LHCN-M2 (cell line): ENCODE measurements around the gene L3HYPDH. TPM values are rescaled to one million over a fixed set of nuclear protein-coding genes. Genes with fewer than 3 reads are reported as not detected.

Experiments
- DNase-seq: peaks from one replicate; pipeline ENCODE4 v3.0.0-alpha.2; 2012; ENCODE audit warnings: low read depth
- polyA plus RNA-seq: library from polyadenylated mRNA; unstranded; fragments of >200 nt; gene quantifications from one replicate; pipeline ENCODE4 v1.2.1, GENCODE V29; 2012; ENCODE audit warnings: missing spikeins
- total RNA-seq: library from RNA; depleted of rRNA; stranded (reverse); fragments of >200 nt; gene quantifications from 2 replicates; pipeline ENCODE4 v1.2.3, GENCODE V29; 2014; rRNA removed

L3HYPDH gene
- 39.6 and 41.6 TPM in 2 replicates for total RNA-seq
- 16.0 TPM for polyA plus RNA-seq

GRCh38 chr14:59483819-59484638, at the start of gene L3HYPDH, which contains the start of gene JKAMP:
Gene L3HYPDH, minus strand, starts transcription at chr14:59484408. Its CDS starts 92 bp downstream, at chr14:59484316.
Gene JKAMP, plus strand, starts transcription at chr14:59484517. Its CDS starts 73 bp downstream, at chr14:59484590.
- DNase-seq: peak; percentile 94

- DNase-seq: peak; percentile 34
Observed at GRCh38 chr14:59532419-59532818, 48.2 kb upstream of the L3HYPDH start.

- no peak for DNase-seq
Observed at GRCh38 chr14:59530349-59530748, 46.1 kb upstream of the L3HYPDH start.

GRCh38 chr14:59529189-59529588, 45.0 kb upstream of the L3HYPDH start:
- DNase-seq: peak; percentile 31

- no peak for DNase-seq
Observed at GRCh38 chr14:59520224-59520623, 36.0 kb upstream of the L3HYPDH start.

- no peak for DNase-seq
Observed at GRCh38 chr14:59511916-59512575, 27.8 kb upstream of the L3HYPDH start.

GRCh38 chr14:59510966-59511365, 26.8 kb upstream of the L3HYPDH start:
- DNase-seq: no peak

GRCh38 chr14:59510001-59510400, 25.8 kb upstream of the L3HYPDH start:
- no peak for DNase-seq

GRCh38 chr14:59509101-59509500, 24.9 kb upstream of the L3HYPDH start:
- no peak for DNase-seq

GRCh38 chr14:59507752-59508103, 23.5 kb upstream of the L3HYPDH start:
- no peak for DNase-seq

- peak; percentile 46 for DNase-seq
Observed at GRCh38 chr14:59507063-59507751, 23.0 kb upstream of the L3HYPDH start.

- DNase-seq: no peak
Observed at GRCh38 chr14:59503256-59503655, 19.0 kb upstream of the L3HYPDH start.

- DNase-seq: no peak
Observed at GRCh38 chr14:59500732-59501131, 16.5 kb upstream of the L3HYPDH start.

- no peak for DNase-seq
Observed at GRCh38 chr14:59492384-59492783, 8.2 kb upstream of the L3HYPDH start.

- no peak for DNase-seq
Observed at GRCh38 chr14:59490756-59491155, 6.5 kb upstream of the L3HYPDH start.

- peak; percentile 34 for DNase-seq
Observed at GRCh38 chr14:59484639-59485175, 499 bp upstream of the L3HYPDH start.

GRCh38 chr14:59483363-59483762, 845 bp downstream of the L3HYPDH start:
- peak; percentile 48 for DNase-seq

- DNase-seq: peak; percentile 89
Observed at GRCh38 chr14:59482541-59483331, 1.5 kb downstream of the L3HYPDH start.

GRCh38 chr14:59481871-59482540, 2.2 kb downstream of the L3HYPDH start:
- peak; percentile 75 for DNase-seq

- no peak for DNase-seq
Observed at GRCh38 chr14:59481407-59481806, 2.8 kb downstream of the L3HYPDH start.

GRCh38 chr14:59480166-59480565, 4.0 kb downstream of the L3HYPDH start:
- DNase-seq: no peak
